RWPE1 (cell line): Measurements from ENCODE around the gene DPM1.
A peak's percentile ranks its signal among the peaks of the same experiment; 100 is the strongest.

Experiments used
- CTCF ChIA-PET: fragments of 350-600 bp; sonication (Branson Sonifier 250); formaldehyde crosslinking; extraction: SDS; loops from one replicate; lab custom pipeline; 2021; lab: Yijun Ruan, JAX
- POLR2A ChIA-PET: fragments of 400-600 bp; formaldehyde crosslinking; extraction: SDS; loops from one replicate; lab custom pipeline; 2020; ENCODE audit warnings: antibody characterized with exemption; ENCODE audit not compliant: low non-redundant PET; lab: Yijun Ruan, JAX
- DNase-seq: peaks from one replicate; pipeline ENCODE4 v3.0.0; 2012; ENCODE audit warnings: low spot score
- H3K27ac ChIP-seq: fragments of 450-650 bp; 2 replicates; pipeline ENCODE4 v1.5.1; 2017
- CTCF ChIP-seq: fragments of 450-650 bp; conservative IDR thresholded peaks from 2 replicates; pipeline ENCODE4 v1.5.1; 2017; ENCODE audit warnings: low read depth, mild to moderate bottlenecking

Gene DPM1

GRCh38 chr20:50900261-50900660 lies 58.1 kb downstream of the DPM1 start:
- DNase-seq: no peak
- no peak for TF ChIP-seq CTCF
- CTCF ChIA-PET: interaction anchor here (0.7 kb wide), 1 partner anchor 421 kb away, joined by 4 read pairs; no protein-coding TSS in a partner anchor
- POLR2A ChIA-PET: no interaction called here
- no peak overlapping the region for H3K27ac ChIP-seq

- ChIA-PET CTCF (interaction anchor here (1.1 to 1.5 kb wide), 3 partner anchors 31 to 104 kb away, joined by 3 to 8 read pairs (median 4); no protein-coding TSS in a partner anchor), POLR2A (no interaction called here)
- no peak for TF ChIP-seq CTCF
- DNase-seq: no peak
- H3K27ac ChIP-seq: no peak overlapping the region
These were observed 59.9 kb downstream of the DPM1 start for GRCh38 chr20:50898475-50898874.

GRCh38 chr20:50895111-50895830 lies 63.1 kb downstream of the DPM1 start:
- no peak for DNase-seq
- POLR2A ChIA-PET: interaction anchor here (0.6 kb wide), 1 partner anchor 68 kb away, joined by 3 read pairs; no protein-coding TSS in a partner anchor
- TF ChIP-seq CTCF: no peak
- CTCF ChIA-PET: interaction anchor here (0.5 to 2.3 kb wide), 6 partner anchors 14 to 477 kb away, joined by 3 to 12 read pairs (median 4); partner anchors contain the start of gene BCAS4
- peak overlapping the region; percentile 4; the same call in 1 of the 2 replicates for H3K27ac ChIP-seq

GRCh38 chr20:50893620-50894019 lies 64.7 kb downstream of the DPM1 start:
- TF ChIP-seq CTCF: no peak
- ChIA-PET CTCF (interaction anchor here (0.5 kb wide), 1 partner anchor 15 kb away, joined by 4 read pairs; no protein-coding TSS in a partner anchor), POLR2A (no interaction called here)
- DNase-seq: no peak
- no peak overlapping the region for H3K27ac ChIP-seq

GRCh38 chr20:50892394-50892793 lies 65.9 kb downstream of the DPM1 start:
- DNase-seq: no peak

More at GRCh38 chr20:50892394-50892793, 65.9 kb downstream of the DPM1 start:
- no peak overlapping the region for H3K27ac ChIP-seq
- ChIA-PET CTCF (interaction anchor here (0.6 to 1.6 kb wide), 2 partner anchors 98 to 130 kb away, joined by 5 to 6 read pairs; partner anchors contain the start of gene BCAS4), POLR2A (interaction anchor here (0.6 kb wide), 1 partner anchor 43 kb away, joined by 3 read pairs; no protein-coding TSS in a partner anchor)
- TF ChIP-seq CTCF: no peak
